GM19395 (cell line): ENCODE data around the gene RABGAP1.

Experiments
- ATAC-seq: cut with Tn5 transposase; IDR thresholded peaks from one replicate; pipeline ENCODE4 v1.9.1; 2021; ENCODE audit warnings: mild to moderate bottlenecking, moderate library complexity; ENCODE audit not compliant: unreplicated experiment

Gene RABGAP1

DNA sequence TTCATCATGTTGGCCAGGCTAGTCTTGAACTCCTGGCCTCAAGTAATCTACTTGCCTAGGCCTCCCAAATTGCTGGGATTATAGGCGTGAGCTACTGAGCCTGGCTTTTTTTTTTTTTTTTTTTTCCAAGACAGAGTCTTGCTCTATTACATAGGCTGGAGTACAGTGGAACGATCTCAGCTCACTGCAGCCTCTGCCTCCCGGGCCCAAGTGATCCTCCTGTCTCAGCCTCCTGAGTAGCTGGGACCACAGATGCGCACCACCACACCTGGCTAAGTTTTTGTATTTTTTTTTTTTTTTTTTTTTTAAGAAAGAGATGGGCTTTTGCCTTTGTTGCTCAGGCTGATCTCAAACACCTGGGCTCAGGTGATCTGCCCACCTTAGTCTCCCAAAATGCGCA is 66.4 kb downstream of the RABGAP1 start:
- no peak for ATAC-seq

DNA sequence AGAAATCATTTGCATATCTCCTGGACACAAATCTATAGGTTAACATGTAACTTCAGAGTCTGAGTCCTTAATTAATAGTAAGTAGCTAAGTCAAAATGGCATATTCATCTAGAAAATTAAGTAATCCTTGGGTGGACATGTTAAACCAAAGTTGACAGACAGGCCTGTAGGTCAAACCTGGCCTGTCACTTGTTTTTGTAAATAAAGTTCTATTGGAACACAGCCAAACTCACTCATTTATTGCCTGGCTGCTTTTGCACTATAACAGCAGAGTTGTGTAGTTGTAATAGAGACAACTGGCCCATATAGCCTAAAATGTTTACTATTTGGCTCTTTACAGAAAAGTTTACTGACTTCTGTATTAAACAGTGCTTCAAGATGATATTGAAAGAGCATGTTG is 68.1 kb downstream of the RABGAP1 start:
- no peak for ATAC-seq

DNA sequence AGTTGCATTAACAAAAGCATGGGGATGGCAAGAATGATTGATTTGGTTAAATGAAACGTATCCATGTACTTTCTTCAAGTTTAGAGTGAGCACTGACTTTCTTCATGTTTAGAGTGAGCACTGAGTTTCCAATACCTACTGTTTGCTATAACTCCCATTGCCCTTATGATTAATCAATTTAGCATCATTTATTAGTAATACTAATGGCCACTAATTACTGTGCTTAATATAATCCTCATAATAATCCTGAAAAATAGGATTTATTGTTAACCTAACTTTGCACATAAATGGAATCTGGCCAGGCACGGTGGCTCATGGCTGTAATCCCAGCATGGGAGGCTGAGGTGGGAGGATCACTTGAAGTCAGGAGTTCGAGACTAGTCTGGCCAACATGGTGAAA is 70.6 kb downstream of the RABGAP1 start:
- ATAC-seq, result no peak

DNA sequence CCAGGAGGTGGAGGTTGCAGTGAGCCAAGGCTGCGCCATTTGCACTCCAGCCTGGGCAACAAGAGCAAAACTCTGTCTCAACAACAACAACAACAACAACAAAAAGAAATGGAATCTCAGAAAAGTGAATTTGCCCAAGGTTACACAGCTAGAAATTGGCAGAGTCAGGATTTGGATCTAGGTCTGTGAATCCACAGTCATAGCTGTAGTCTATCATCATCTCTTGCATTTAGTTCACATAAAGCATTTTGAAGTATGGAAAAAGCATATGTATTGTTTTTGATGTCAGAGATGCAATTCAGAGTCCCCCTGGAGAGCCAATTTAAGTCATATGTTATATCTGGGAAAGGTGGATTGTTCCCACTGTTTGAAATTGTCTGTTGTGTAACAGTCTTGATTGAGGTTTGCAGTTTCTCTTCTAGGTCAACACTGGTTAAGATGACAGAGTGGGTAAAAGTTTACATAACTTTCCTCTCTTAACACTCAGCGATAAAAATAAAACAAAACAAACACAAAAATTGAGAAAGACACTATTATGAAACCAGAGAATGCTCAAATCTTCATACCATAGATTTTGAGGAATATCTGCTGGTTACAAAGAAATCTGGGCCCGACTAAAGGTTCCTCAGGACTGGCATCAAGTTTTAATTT is 71.2 kb downstream of the RABGAP1 start:
- ATAC-seq, result no peak

DNA sequence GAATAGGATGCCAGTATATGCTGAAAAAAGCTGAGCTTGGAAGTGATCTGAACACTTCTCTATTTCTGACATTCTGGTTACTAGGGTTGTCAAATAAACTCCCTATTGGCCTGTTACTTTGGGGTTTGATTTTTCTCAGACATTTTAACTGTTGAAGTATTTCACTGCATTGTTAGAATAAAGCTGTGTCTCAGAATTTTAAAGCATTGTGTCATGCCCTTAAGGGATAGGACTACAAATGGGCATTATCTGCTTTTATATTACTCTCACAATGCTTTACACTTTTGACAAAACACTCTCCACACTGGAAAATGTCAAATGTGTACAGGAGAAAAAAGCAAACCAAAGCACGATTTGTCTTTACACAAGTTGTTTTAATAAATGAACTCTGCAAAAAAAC is 75.8 kb downstream of the RABGAP1 start:
- ATAC-seq, result no peak

DNA sequence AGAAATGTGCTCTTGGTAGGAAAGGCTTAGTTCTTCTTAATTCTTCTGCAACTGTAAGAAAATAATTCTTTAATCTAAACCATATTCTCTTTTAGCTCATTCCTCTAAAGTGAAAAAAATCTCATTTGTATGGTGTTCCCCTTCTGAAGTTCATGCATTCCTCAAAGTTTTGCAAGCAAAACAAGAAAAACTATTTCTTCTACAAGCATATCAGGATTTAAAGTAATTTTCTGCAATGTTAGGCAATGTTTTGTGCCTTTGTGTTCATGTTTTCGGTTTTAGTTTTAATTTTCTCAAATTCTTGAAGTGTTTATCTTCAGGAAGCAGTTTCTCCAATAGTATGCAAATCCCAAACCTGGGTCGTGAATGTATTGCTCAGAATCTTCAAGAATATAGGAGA is 80.0 kb downstream of the RABGAP1 start:
- no peak for ATAC-seq

DNA sequence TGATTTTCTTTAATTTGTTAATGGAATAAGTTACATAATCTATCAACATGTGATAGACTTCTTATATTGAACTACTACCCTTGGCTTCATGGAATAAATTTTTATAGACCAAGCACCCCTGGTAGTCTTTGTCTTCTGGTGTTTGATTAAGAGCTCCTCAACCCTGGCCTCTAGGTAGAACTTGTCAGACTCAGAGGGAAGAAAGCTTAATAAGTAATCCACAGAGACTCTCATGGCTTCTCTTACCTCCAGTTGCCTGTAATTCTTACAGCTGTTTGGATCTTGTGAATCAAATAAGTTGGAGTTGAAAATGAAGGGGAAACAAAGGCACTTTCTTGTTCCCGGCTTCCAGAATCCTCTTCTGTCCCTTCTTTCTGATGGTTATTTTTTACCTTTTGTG is 85.6 kb downstream of the RABGAP1 start:
- ATAC-seq, result no peak

DNA sequence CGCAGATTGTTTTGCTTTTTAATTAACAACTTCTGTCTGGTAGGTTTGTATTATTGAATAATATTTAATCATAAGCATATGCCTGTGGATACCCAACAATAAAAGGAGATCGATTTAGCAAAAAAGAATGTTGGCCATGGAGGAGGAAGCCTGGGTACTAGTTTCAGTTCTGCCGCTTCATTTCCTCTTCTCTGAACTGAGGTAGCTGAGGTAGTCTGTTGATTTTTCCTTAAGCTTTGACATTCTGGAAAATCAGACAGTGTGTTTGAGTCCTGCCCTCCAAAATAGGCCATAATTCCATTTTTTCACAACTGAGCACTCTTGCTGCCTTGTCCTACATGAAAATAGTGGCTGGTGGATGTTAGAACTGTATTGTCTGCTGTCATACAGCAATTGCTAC is 86.7 kb downstream of the RABGAP1 start:
- ATAC-seq, result no peak

DNA sequence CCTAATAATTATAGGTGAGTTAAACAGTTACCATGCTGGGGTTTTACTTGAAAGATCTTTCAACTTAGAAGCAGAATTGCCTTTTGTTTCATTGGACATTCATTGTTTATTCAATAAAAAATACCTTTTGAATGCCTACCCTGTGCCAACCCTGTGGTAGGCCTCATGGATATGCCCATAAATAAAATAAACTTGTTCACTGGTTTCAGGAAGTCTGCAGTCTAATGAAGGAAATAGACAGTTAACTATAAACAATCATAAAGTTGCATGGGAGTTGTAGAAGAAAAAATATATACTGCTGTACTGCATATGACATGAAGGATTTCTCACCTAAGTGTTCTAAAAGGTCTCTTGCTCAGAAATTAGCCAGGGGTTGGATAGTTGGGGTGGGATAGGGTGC is 87.3 kb downstream of the RABGAP1 start:
- no peak for ATAC-seq

DNA sequence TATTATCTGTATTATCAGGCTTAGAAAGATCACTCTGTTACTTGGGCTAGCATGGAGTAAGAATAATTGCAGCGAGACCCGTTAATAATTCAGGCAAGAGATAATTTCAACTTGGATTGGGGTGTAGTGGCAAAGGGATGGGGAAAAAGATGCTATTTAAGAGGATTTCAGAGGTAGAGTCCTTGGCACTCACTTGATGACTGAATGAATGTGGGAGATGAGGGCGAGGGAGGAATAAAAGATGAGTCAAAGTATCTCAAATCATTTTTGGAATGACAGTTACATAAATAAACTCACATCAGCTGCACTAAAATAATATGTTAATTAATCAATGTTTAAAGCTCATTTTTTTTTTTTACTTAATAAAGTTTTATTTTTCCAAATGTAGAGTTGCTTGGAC is 88.2 kb downstream of the RABGAP1 start:
- ATAC-seq, result no peak

DNA sequence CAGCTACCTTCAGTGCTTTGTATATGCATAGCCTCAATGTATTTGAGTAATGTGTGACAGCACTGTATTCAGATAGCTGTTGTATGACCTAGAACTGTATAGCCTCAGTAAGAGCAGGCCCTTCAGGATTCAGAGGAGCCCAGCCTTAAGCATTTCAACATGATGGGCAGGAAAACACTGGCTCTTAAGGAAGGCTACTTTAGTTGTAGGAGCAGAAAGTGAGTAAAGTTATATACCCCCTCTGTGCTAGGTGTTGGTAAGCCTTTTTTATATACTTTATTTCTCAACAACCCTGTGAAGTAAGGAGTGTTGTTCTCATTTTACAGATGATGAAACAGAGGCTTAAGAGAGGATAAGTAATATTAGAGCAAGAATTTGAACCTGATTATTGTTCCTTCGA is 91.1 kb downstream of the RABGAP1 start:
- ATAC-seq, result no peak

DNA sequence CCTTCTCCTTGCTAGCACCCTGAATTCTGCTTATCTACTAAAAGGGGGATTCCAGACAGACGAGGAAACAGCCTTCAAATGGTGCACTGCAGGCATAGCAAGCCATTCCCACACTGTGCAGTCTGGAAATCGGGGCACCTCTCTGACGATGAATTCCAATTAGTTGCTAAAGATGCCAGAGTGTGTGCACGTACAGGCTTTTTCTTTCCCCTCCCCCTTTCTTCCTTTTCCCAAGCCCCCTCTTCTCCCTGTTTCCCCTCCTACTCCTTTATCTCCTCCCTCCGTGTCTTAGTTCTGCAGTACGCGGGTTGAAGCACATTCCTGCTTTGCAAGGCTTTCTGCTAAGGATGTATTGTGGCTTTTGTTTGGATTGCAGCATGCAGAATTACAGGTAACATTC is 92.5 kb downstream of the RABGAP1 start, which contains the start of gene GPR21:
Gene GPR21, plus strand, starts transcription at position 316 of the 400 bp plus-strand sequence. CDS start 900 bp downstream, outside the sequence.
- no peak for ATAC-seq

DNA sequence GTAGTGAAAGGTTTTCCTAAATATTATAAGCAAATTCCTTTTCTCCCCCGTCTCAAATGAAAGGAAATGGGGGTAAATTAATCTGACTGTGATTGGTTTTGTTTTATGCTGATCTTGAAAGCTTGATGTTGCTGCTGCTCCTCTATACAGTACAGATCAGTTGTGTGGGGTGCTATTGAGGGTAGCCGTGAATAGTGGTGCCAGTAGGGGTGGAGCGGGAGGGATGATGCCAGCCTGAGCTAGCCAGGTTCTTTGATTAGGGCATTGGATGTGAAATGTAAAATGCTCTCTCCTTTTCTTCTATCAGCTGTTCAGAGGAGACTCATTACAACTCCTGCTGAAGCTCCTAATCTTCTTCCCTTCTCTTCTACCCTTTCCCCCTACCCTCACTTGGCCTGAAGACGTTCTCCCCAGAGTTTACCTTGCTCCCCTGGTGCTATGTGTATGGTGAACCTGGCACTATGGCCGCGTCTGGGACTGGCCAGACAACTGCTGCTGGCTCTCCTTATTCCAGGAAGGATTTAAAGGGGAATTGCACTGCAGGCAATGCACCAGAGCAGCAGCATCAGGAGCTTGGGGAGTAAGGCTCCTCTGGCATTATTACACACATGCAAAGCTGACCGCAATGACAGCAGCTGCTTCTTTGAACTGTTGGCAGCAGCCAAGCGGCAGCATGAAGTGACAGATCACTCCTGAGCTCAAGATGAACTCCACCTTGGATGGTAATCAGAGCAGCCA is 93.2 kb downstream of the RABGAP1 start:
- ATAC-seq, result no peak

DNA sequence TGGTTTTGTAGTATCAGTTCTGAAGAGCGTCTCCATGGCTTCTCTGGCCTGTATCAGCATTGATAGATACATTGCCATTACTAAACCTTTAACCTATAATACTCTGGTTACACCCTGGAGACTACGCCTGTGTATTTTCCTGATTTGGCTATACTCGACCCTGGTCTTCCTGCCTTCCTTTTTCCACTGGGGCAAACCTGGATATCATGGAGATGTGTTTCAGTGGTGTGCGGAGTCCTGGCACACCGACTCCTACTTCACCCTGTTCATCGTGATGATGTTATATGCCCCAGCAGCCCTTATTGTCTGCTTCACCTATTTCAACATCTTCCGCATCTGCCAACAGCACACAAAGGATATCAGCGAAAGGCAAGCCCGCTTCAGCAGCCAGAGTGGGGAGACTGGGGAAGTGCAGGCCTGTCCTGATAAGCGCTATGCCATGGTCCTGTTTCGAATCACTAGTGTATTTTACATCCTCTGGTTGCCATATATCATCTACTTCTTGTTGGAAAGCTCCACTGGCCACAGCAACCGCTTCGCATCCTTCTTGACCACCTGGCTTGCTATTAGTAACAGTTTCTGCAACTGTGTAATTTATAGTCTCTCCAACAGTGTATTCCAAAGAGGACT is 94.2 kb downstream of the RABGAP1 start:
- ATAC-seq, result no peak

DNA sequence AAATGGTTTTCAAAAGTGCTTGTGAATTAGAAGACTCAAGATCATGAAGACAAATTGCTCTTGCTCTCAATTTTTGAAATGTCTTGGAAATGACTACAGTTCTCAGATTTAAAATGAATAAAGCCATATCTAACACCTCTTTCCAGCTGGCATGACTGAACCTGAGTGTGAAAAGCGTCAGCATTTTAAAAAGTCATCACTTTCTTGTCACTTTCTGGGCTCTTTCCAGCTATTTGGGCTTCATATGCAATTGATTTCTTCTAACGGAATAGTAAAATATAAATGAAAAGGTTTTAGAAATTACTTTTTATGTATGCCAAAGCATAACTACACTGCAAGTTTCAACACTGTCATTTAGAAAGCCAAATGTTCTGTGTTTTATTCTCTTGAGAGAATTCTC is 95.0 kb downstream of the RABGAP1 start:
- ATAC-seq, result no peak

DNA sequence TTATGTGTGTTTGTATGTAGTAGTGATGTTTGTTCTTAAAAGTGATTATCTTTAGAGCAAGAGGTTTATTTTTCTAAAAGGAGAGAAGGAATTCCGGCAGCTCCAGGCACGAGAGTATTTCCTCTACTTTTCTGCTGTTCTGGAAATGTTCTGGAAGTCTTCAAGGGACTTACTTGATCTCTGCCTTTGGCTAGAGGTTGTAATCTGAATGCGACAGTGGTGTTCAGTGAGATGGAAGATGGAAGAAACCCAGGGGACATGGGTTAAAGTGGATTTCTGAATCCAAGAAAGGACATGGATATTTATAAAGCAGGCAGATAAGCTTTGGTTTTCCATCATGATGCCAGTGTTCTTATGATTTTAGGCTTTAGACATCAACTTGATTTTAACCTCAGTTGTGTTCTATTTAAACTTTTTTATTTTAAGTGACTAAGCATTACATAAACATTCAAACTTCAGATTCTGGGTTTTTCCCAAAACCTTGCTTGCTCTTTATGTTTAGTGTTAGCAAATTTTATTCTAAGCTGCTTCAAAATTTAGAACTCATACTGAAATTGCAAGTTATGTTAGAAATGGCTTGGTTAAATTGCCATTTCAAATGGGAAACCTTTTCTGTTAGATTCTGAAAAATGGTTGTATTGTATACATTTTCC is 96.2 kb downstream of the RABGAP1 start:
- ATAC-seq, result no peak

DNA sequence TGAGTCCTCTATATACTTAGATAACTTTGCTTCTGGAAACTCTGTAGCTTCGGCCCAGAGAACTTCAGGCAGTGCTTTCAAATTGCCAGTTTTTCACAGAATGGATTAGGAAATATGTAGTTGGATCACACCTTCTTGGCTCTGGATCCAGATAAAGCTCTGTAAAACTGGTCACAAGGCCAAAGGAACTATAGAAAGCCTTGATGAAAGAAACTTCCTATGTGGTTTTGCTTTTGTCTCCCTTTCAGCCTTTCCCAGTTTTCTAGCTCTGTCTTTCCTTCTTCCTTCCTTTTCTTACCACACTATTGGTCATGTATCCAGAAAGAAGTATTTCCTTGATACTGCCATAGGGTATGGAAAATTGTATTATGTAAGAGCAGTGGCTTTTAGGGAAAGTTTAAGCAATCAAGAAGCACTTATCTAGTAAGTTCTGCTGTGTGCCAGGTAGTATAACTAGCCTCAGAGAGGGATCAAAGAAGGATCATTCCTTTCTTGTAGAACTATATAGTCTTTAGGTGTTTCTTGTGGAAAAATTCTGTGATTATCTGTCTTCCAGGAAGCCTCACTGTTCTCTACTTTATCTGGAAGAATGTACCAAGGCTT is 98.9 kb downstream of the RABGAP1 start:
- ATAC-seq, result no peak

DNA sequence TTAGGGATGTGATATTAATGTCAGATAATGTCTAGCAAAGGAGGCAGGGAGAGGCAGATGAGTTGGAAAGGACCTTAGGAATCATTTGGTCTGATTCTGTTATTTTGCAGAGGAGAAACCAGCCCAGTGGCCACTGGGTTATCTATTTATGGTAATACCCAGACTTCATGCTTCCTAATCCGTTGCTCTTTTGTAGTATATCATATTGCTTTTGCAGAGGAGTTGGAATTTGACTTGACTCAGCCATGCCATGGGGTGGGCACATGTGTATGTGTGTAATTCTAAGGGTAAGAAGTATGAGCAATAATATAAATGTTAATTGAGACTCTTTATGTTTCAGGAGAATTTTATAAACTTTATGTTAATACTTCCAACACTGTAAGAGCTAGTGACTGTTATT is 100.0 kb downstream of the RABGAP1 start:
- ATAC-seq, result no peak

DNA sequence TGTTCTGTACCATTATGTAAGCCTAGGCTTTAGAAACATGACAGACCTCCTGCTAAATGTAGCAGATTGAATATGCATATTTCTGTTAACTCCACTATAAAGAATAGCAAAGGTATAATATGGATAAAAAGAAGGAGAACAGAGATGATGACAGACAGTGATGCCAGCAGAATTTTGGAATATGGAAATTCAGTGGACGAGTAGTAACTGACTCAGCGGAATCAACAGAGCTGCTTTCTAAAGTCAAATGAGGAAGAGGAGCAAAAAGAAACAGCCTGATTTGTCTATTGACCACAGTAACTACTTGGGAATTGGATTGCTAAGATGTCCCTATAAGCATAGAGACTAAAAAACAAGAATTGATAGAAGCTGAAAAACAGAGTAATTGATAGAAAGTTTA is 100.7 kb downstream of the RABGAP1 start:
- ATAC-seq, result no peak

DNA sequence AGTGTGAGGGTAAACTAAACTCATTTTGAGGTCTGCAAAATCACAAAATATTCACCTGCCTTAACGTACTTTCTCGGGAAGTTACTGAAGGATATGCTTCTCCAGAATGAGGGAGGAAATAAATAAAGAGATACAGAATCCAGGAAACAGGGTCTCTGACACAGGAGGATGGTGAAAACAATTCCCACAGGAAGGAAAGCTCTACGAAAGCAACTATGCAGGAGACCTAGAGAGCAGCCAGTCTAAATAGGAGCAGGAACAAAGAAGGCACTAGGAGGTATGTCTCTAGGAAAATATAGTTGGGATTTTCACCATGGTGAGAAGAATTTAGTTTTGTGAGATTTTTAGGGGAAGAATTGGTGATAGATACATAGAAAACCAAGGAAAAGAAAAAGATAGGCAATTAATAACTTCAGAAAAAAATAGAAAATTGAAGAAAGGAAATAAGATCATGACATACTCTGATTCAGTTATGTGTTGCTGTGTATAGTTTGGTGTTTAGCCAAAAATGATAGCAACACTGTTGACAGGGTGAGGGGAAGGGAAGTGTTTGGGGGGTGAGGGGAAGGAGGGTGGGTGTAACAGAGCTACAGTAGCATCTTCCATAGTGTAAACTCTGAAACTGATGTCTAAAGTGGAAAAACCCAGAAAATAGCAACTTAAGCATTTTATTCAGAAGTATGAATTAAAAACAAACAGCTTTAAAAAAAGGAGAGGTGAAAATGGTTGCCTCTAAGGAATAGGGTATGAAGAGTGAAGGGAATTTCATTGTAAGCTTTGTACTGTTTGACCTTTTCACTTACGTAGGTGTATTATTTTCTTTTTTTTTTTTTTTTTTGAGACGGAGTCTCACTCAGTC is 102.5 kb downstream of the RABGAP1 start:
- ATAC-seq, result no peak
